SK-N-SH (cell line): ENCODE results near the gene EXOC6B.

ENCODE experiments used
- CHD2 ChIP-seq: fragments of 150-350 bp; IDR thresholded peaks from 2 replicates; pipeline ENCODE4 v1.6.1; 2018; ENCODE audit warnings: low read length; ENCODE audit not compliant: partially characterized antibody
- EZH2phosphoT487 ChIP-seq: fragments of 200-600 bp; sonication (generic); IDR thresholded peaks from 2 replicates; pipeline ENCODE4 v1.6.1; 2017; ENCODE audit warnings: low read depth, mixed run types, mild to moderate bottlenecking, antibody characterized with exemption, moderate library complexity, borderline replicate concordance
- JUND ChIP-seq: IDR thresholded peaks from 2 replicates; pipeline ENCODE4 v1.4.0; 2012
- POLR2AphosphoS5 ChIP-seq: IDR thresholded peaks from 2 replicates; pipeline ENCODE4 v1.6.1; 2012; ENCODE audit warnings: low read depth, low read length
- RAD21 ChIP-seq: IDR thresholded peaks from 2 replicates; pipeline ENCODE4 v1.6.1; 2012; ENCODE audit warnings: mild to moderate bottlenecking, low read length
- SMC3 ChIP-seq: IDR thresholded peaks from 2 replicates; pipeline ENCODE4 v1.6.1; 2012; ENCODE audit warnings: low read depth, low read length, improper control_type of control experiment
- TCF12 ChIP-seq: IDR thresholded peaks from 2 replicates; pipeline ENCODE4 v1.4.0; 2012
- YY1 ChIP-seq: IDR thresholded peaks from 2 replicates; pipeline ENCODE4 v1.4.0; 2012; ENCODE audit warnings: low read depth, mild to moderate bottlenecking
- TF ChIP-seq, protein P1 (sequence below): fragments of 200-600 bp; sonication (generic); IDR thresholded peaks from 2 replicates; pipeline ENCODE4 v1.6.1; 2017; ENCODE audit warnings: antibody characterized with exemption, mild to moderate bottlenecking, moderate library complexity
- TF ChIP-seq, protein P2 (sequence below): IDR thresholded peaks from 2 replicates; pipeline ENCODE4 v1.6.1; 2012; ENCODE audit warnings: mild to moderate bottlenecking, low read depth, low read length, moderate library complexity
- TF ChIP-seq, protein P3 (sequence below): IDR thresholded peaks from 2 replicates; pipeline ENCODE4 v1.4.0; 2012; ENCODE audit warnings: low read depth, borderline replicate concordance

DNA sequence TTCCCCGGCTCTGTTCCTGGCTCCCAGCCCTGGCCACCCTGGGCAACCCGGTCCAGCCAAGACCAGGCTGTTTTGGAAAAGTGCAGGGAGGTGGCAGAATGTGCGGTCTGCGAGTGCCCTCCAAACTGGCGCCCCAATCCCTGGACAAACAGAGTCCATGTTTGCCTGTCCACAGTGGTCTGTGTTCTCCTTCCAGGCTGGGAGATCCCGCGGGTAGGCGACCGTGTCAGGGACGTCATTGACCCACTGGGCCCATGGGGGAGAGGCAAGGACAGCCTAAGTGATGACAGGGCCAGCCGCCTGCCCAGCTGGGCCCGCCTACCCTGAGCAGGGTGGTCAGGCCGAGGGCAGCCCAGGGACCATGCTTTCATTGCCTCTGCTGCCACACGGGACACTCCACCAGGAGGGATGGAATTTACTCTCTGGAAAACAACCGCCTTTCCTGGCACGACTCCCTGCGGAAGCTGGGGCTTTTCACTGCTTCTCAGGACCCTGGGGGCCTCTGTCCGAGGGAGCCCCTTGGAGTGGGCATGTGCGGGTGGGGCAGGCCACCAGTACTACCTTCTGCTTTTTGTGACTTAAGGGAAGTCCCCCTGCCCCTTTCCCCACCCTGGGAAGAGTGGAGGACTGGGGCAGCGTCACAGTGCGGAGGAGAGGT, 698.3 kb downstream of the EXOC6B start:
- TF ChIP-seq POLR2AphosphoS5 (no peak), SMC3 (no peak), YY1 (no peak), RAD21 (no peak), CHD2 (no peak), TCF12 (no peak), EZH2phosphoT487 (no peak), JUND (no peak)
- TF ChIP-seq, protein P1, sequence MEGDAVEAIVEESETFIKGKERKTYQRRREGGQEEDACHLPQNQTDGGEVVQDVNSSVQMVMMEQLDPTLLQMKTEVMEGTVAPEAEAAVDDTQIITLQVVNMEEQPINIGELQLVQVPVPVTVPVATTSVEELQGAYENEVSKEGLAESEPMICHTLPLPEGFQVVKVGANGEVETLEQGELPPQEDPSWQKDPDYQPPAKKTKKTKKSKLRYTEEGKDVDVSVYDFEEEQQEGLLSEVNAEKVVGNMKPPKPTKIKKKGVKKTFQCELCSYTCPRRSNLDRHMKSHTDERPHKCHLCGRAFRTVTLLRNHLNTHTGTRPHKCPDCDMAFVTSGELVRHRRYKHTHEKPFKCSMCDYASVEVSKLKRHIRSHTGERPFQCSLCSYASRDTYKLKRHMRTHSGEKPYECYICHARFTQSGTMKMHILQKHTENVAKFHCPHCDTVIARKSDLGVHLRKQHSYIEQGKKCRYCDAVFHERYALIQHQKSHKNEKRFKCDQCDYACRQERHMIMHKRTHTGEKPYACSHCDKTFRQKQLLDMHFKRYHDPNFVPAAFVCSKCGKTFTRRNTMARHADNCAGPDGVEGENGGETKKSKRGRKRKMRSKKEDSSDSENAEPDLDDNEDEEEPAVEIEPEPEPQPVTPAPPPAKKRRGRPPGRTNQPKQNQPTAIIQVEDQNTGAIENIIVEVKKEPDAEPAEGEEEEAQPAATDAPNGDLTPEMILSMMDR: no peak
- TF ChIP-seq, protein P2, sequence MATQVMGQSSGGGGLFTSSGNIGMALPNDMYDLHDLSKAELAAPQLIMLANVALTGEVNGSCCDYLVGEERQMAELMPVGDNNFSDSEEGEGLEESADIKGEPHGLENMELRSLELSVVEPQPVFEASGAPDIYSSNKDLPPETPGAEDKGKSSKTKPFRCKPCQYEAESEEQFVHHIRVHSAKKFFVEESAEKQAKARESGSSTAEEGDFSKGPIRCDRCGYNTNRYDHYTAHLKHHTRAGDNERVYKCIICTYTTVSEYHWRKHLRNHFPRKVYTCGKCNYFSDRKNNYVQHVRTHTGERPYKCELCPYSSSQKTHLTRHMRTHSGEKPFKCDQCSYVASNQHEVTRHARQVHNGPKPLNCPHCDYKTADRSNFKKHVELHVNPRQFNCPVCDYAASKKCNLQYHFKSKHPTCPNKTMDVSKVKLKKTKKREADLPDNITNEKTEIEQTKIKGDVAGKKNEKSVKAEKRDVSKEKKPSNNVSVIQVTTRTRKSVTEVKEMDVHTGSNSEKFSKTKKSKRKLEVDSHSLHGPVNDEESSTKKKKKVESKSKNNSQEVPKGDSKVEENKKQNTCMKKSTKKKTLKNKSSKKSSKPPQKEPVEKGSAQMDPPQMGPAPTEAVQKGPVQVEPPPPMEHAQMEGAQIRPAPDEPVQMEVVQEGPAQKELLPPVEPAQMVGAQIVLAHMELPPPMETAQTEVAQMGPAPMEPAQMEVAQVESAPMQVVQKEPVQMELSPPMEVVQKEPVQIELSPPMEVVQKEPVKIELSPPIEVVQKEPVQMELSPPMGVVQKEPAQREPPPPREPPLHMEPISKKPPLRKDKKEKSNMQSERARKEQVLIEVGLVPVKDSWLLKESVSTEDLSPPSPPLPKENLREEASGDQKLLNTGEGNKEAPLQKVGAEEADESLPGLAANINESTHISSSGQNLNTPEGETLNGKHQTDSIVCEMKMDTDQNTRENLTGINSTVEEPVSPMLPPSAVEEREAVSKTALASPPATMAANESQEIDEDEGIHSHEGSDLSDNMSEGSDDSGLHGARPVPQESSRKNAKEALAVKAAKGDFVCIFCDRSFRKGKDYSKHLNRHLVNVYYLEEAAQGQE: no peak
- TF ChIP-seq, protein P3, sequence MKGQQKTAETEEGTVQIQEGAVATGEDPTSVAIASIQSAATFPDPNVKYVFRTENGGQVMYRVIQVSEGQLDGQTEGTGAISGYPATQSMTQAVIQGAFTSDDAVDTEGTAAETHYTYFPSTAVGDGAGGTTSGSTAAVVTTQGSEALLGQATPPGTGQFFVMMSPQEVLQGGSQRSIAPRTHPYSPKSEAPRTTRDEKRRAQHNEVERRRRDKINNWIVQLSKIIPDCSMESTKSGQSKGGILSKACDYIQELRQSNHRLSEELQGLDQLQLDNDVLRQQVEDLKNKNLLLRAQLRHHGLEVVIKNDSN: no peak
